ACC112 (cell line): ENCODE results near the gene LNPEP.

ENCODE experiments used
- H2AFZ ChIP-seq: fragments of 200-600 bp; sonication (generic); one replicate; pipeline ENCODE4 v1.6.0; 2017; ENCODE audit warnings: antibody characterized with exemption, low read length; ENCODE audit not compliant: unreplicated experiment
- H3K27ac ChIP-seq: fragments of 200-600 bp; sonication (generic); 2 replicates; pipeline ENCODE4 v1.5.1; 2014; ENCODE audit warnings: low read depth, mild to moderate bottlenecking, antibody characterized with exemption, low read length, moderate library complexity
- H3K27me3 ChIP-seq: fragments of 200-600 bp; sonication (generic); 2 replicates; pipeline ENCODE4 v1.6.1; 2014; ENCODE audit warnings: mild to moderate bottlenecking, antibody characterized with exemption, low read length, moderate library complexity, mixed read lengths; ENCODE audit not compliant: insufficient read depth
- H3K36me3 ChIP-seq: fragments of 200-600 bp; sonication (generic); 2 replicates; pipeline ENCODE4 v1.6.1; 2016; ENCODE audit warnings: mild to moderate bottlenecking, antibody characterized with exemption, low read length, moderate library complexity, mixed read lengths; ENCODE audit not compliant: insufficient read depth
- H3K4me1 ChIP-seq: fragments of 200-600 bp; sonication (generic); one replicate; pipeline ENCODE4 v1.6.1; 2016; ENCODE audit warnings: low read length, mixed read lengths; ENCODE audit not compliant: insufficient read depth, unreplicated experiment, control insufficient read depth
- H3K4me3 ChIP-seq: fragments of 200-600 bp; sonication (generic); 2 replicates; pipeline ENCODE4 v1.5.1; 2014; ENCODE audit warnings: mild to moderate bottlenecking, low read depth, low read length
- H3K79me2 ChIP-seq: fragments of 200-600 bp; sonication (generic); one replicate; pipeline ENCODE4 v1.6.0; 2016; ENCODE audit warnings: low read length; ENCODE audit not compliant: control insufficient read depth, unreplicated experiment, insufficient read depth

Gene LNPEP

GRCh38 chr5:97047076-97047475, 111.2 kb downstream of the LNPEP start:
- no peaks in the 10 kb centered on the region for H3K79me2 ChIP-seq

GRCh38 chr5:97049175-97049574, 113.3 kb downstream of the LNPEP start:
- Histone ChIP-seq H3K36me3 (no peaks in the 10 kb centered on the region), H2AFZ (no peak overlapping the region), H3K4me3 (no peak overlapping the region), H3K27ac (no peak overlapping the region), H3K4me1 (peaks cover 10% of the 10 kb centered on the region), H3K27me3 (peaks cover 58% of the 10 kb centered on the region), H3K79me2 (no peaks in the 10 kb centered on the region)

More at GRCh38 chr5:97047076-97047475, 111.2 kb downstream of the LNPEP start:
- Histone ChIP-seq H3K36me3 (no peaks in the 10 kb centered on the region), H3K4me1 (peaks cover 10% of the 10 kb centered on the region), H3K27me3 (peaks cover 37% of the 10 kb centered on the region; the same call in 1 of the 2 replicates), H2AFZ (no peak overlapping the region), H3K27ac (no peak overlapping the region), H3K4me3 (no peak overlapping the region)

- H3K27ac ChIP-seq = no peak overlapping the region
These were observed 120.4 kb downstream of the LNPEP start for GRCh38 chr5:97056263-97056662.

GRCh38 chr5:97062046-97062445, 126.2 kb downstream of the LNPEP start:
- H3K27ac ChIP-seq = no peak overlapping the region
- no peak overlapping the region for H3K4me3 ChIP-seq
- no peaks in the 10 kb centered on the region for H3K4me1 ChIP-seq
- no peak overlapping the region for H2AFZ ChIP-seq
- peaks cover 15% of the 10 kb centered on the region for H3K27me3 ChIP-seq
- H3K36me3 ChIP-seq = no peaks in the 10 kb centered on the region
- H3K79me2 ChIP-seq = no peaks in the 10 kb centered on the region

More at GRCh38 chr5:97056263-97056662, 120.4 kb downstream of the LNPEP start:
- Histone ChIP-seq H3K36me3 (no peaks in the 10 kb centered on the region), H3K4me1 (no peaks in the 10 kb centered on the region), H3K27me3 (peaks cover 66% of the 10 kb centered on the region), H2AFZ (no peak overlapping the region), H3K4me3 (no peak overlapping the region), H3K79me2 (no peaks in the 10 kb centered on the region)

- Histone ChIP-seq H3K79me2 (no peaks in the 10 kb centered on the region), H3K4me1 (no peaks in the 10 kb centered on the region)
These were observed 127.4 kb downstream of the LNPEP start for GRCh38 chr5:97063251-97063650.

GRCh38 chr5:97065475-97065874, 129.6 kb downstream of the LNPEP start:
- Histone ChIP-seq H3K27me3 (no peaks in the 10 kb centered on the region), H2AFZ (no peak overlapping the region)

More at GRCh38 chr5:97063251-97063650, 127.4 kb downstream of the LNPEP start:
- no peak overlapping the region for H2AFZ ChIP-seq
- peaks cover 6% of the 10 kb centered on the region for H3K27me3 ChIP-seq
- no peaks in the 10 kb centered on the region for H3K36me3 ChIP-seq
- H3K4me3 ChIP-seq = no peak overlapping the region
- no peak overlapping the region for H3K27ac ChIP-seq

GRCh38 chr5:97067296-97067850, 131.5 kb downstream of the LNPEP start:
- no peaks in the 10 kb centered on the region for H3K36me3 ChIP-seq
- no peak overlapping the region for H2AFZ ChIP-seq
- H3K4me3 ChIP-seq = no peak overlapping the region
- H3K4me1 ChIP-seq = no peaks in the 10 kb centered on the region
- no peaks in the 10 kb centered on the region for H3K27me3 ChIP-seq
- no peak overlapping the region for H3K27ac ChIP-seq
- H3K79me2 ChIP-seq = no peaks in the 10 kb centered on the region

More at GRCh38 chr5:97065475-97065874, 129.6 kb downstream of the LNPEP start:
- Histone ChIP-seq H3K36me3 (no peaks in the 10 kb centered on the region), H3K4me3 (no peak overlapping the region), H3K4me1 (no peaks in the 10 kb centered on the region), H3K27ac (no peak overlapping the region), H3K79me2 (no peaks in the 10 kb centered on the region)

- Histone ChIP-seq H3K79me2 (no peaks in the 10 kb centered on the region), H3K27me3 (no peaks in the 10 kb centered on the region), H3K4me3 (no peak overlapping the region), H3K36me3 (no peaks in the 10 kb centered on the region), H3K4me1 (no peaks in the 10 kb centered on the region), H2AFZ (no peak overlapping the region), H3K27ac (no peak overlapping the region)
These were observed 134.4 kb downstream of the LNPEP start for GRCh38 chr5:97070234-97070633.

GRCh38 chr5:97071101-97071500, 135.2 kb downstream of the LNPEP start:
- Histone ChIP-seq H3K4me3 (no peak overlapping the region), H2AFZ (no peak overlapping the region), H3K79me2 (no peaks in the 10 kb centered on the region), H3K27ac (no peak overlapping the region), H3K4me1 (no peaks in the 10 kb centered on the region), H3K36me3 (no peaks in the 10 kb centered on the region), H3K27me3 (no peaks in the 10 kb centered on the region)

GRCh38 chr5:97071993-97072392, 136.1 kb downstream of the LNPEP start:
- no peaks in the 10 kb centered on the region for H3K4me1 ChIP-seq
- H3K27ac ChIP-seq = no peak overlapping the region
- H3K36me3 ChIP-seq = no peaks in the 10 kb centered on the region
- H3K4me3 ChIP-seq = no peak overlapping the region
- no peaks in the 10 kb centered on the region for H3K79me2 ChIP-seq
- H2AFZ ChIP-seq = no peak overlapping the region
- no peaks in the 10 kb centered on the region for H3K27me3 ChIP-seq

- Histone ChIP-seq H2AFZ (no peak overlapping the region), H3K4me3 (no peak overlapping the region), H3K27ac (no peak overlapping the region), H3K27me3 (no peaks in the 10 kb centered on the region), H3K36me3 (no peaks in the 10 kb centered on the region), H3K79me2 (no peaks in the 10 kb centered on the region), H3K4me1 (no peaks in the 10 kb centered on the region)
These were observed 136.8 kb downstream of the LNPEP start for GRCh38 chr5:97072696-97073095.
